ENCODE data around the gene ADM2. TPM values are rescaled to one million over a fixed set of nuclear protein-coding genes. Genes with fewer than 3 reads are reported as not detected.

ADM2 gene
- total RNA-seq, 6 experiments from 2014 or later = 1.0 to 19.2 (median 2.2) TPM

- no peak overlapping the region for H3K4me3 ChIP-seq
- peaks cover 18 to 82% (median 52%) of the 10 kb centered on the region in 4 donors for H3K36me3 ChIP-seq
- H3K9me3 ChIP-seq = no peaks in the 10 kb centered on the region
- H3K27me3 ChIP-seq = no peaks in the 10 kb centered on the region
- H3K4me1 ChIP-seq = no peaks in the 10 kb centered on the region
- ATAC-seq = no peak
- intact Hi-C loops (cut with DNase I) = no loop called here
- no peak overlapping the region for H3K27ac ChIP-seq
- 79% methylated on average over 6 of the region's 20 CpGs for WGBS (ENCODE audit: insufficient coverage, low coverage, low lambda C conversion rate, missing lambda C conversion rate)
- TF ChIP-seq CTCF (IDR thresholded peaks at IDR 0.05) (no peak), POLR2A (IDR thresholded peaks at IDR 0.05) (no peak)
- peak in 2 of 3 donors; percentile 16 to 45 for DNase-seq
These were observed 45.9 kb upstream of the ADM2 start for GRCh38 chr22:50435291-50436014.

- no peak overlapping the region for H3K4me3 ChIP-seq
- H3K4me1 ChIP-seq = no peaks in the 10 kb centered on the region
- no peak overlapping the region for H3K27ac ChIP-seq
- H3K27me3 ChIP-seq = no peaks in the 10 kb centered on the region
- TF ChIP-seq POLR2A (IDR thresholded peaks at IDR 0.05) = no peak
- no peak for TF ChIP-seq CTCF (IDR thresholded peaks at IDR 0.05)
- intact Hi-C loops (cut with DNase I) = no loop called here
- peak; percentile 16 to 55 (median 47) for DNase-seq
- ATAC-seq = peak in 1 of 4 donors; percentile 1
- peaks cover 18 to 82% (median 51%) of the 10 kb centered on the region in 4 donors for H3K36me3 ChIP-seq
- H3K9me3 ChIP-seq = no peaks in the 10 kb centered on the region
- 17% methylated on average over 1 of the region's 37 CpGs for WGBS (ENCODE audit: insufficient coverage, low coverage, low lambda C conversion rate, missing lambda C conversion rate)
These were observed 45.1 kb upstream of the ADM2 start for GRCh38 chr22:50436015-50436830.

GRCh38 chr22:50436841-50437341 lies 44.5 kb upstream of the ADM2 start:
- H3K9me3 ChIP-seq = no peaks in the 10 kb centered on the region
- no peak for TF ChIP-seq POLR2A (IDR thresholded peaks at IDR 0.05)
- no peak for TF ChIP-seq CTCF (IDR thresholded peaks at IDR 0.05)
- no peak overlapping the region for H3K27ac ChIP-seq
- no peaks in the 10 kb centered on the region for H3K27me3 ChIP-seq
- ATAC-seq (peak in 3 of 4 donors; percentile 1 to 17 (median 2)), DNase-seq (peak in 2 of 3 donors; percentile 14 to 41)
- H3K4me1 ChIP-seq = no peaks in the 10 kb centered on the region
- intact Hi-C loops (cut with DNase I) = no loop called here
- H3K36me3 ChIP-seq = peaks cover 13 to 76% (median 45%) of the 10 kb centered on the region in 4 donors
- 90% methylated on average over 11 of the region's 25 CpGs for WGBS (ENCODE audit: insufficient coverage, low coverage, low lambda C conversion rate, missing lambda C conversion rate)
- no peak overlapping the region for H3K4me3 ChIP-seq

GRCh38 chr22:50437511-50438304 lies 43.6 kb upstream of the ADM2 start:
- no peak overlapping the region for H3K27ac ChIP-seq
- no peak for TF ChIP-seq CTCF (IDR thresholded peaks at IDR 0.05)
- TF ChIP-seq POLR2A (IDR thresholded peaks at IDR 0.05) = no peak
- no peaks in the 10 kb centered on the region for H3K27me3 ChIP-seq
- no peak overlapping the region for H3K4me3 ChIP-seq
- intact Hi-C loops (cut with DNase I) = no loop called here
- peak in 2 of 3 donors; percentile 15 to 52 for DNase-seq
- peaks cover 5 to 68% (median 38%) of the 10 kb centered on the region in 4 donors for H3K36me3 ChIP-seq
- ATAC-seq = no peak
- H3K9me3 ChIP-seq = no peaks in the 10 kb centered on the region
- H3K4me1 ChIP-seq = no peaks in the 10 kb centered on the region
- WGBS (ENCODE audit: insufficient coverage, low coverage, low lambda C conversion rate, missing lambda C conversion rate) = 31% methylated on average over 3 of the region's 36 CpGs

Data from right lobe of liver (tissue), 6 donors.